NCI-H1105 (cell line): Measurements from ENCODE around the gene RPL10.

ENCODE experiments used
- DNase-seq: peaks from one replicate; lab custom pipeline; 2025; lab: John Stamatoyannopoulos, UW

RPL10 gene

DNA sequence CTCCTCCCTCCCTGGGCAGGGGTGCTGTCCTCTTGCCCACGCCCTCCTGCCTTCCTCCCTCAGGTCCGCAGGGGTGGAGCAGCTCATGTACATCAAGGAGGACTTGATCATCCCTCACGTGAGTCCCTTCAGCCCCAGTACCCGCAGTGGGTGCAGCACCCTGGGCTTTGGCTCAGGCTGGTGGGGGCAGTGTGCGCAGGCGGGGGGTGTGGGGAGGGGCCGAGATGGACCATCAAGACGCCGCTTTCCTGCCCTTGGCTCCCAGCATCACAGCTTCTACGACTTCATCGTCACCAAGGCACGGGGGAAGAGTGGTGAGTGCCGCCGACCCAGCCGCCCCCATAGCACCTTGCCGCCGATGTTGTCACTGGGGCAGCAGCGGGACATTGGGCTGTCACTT is 51.4 kb downstream of the RPL10 start:
- no peak for DNase-seq

DNA sequence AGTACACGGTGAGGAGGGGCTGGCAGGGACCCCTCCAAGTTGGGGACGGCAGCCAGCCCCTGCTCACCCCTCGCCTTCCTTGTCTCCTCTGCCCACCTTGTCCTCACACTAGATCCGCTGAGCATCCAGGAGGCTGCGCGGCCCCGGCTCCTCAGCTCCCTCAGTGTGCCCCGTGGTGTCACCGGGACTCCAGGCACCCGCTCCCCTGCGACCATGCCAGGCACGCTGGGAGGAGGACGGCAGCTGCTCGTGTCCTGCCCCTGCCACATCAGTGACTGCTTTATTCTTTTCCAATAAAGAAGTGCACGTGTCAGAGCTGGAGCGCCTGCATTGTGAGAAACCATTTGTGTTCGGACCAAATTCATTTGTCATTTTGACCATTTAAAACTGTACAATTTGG is 52.1 kb downstream of the RPL10 start:
- no peak for DNase-seq
